Transverse colon (tissue), 3 donors: ENCODE results near the gene PPP1R13B.

Source experiments
- EP300 ChIP-seq: sonication (generic); formaldehyde crosslinking; IDR thresholded peaks from one replicate; pipeline ENCODE4 v1.6.1; 2017; ENCODE audit warnings: antibody characterized with exemption, low read depth
- TF ChIP-seq, protein P1 (sequence below), 5 experiments: fragments of 200-600 bp in 3 of 5; fragments of 450-650 bp in 2 of 5; sonication (generic) in 3 of 5; IDR thresholded peaks; 1 replicate in 2 of 5; 2 replicates in 3 of 5; pipeline ENCODE4 v1.5.1; 2016 to 2017; ENCODE audit warnings: antibody characterized with exemption in 5 of 5, inconsistent platforms in 3 of 5, mild to moderate bottlenecking in 2 of 5, moderate library complexity in 1 of 5

- TF ChIP-seq EP300, result no peak
- TF ChIP-seq, protein P1, sequence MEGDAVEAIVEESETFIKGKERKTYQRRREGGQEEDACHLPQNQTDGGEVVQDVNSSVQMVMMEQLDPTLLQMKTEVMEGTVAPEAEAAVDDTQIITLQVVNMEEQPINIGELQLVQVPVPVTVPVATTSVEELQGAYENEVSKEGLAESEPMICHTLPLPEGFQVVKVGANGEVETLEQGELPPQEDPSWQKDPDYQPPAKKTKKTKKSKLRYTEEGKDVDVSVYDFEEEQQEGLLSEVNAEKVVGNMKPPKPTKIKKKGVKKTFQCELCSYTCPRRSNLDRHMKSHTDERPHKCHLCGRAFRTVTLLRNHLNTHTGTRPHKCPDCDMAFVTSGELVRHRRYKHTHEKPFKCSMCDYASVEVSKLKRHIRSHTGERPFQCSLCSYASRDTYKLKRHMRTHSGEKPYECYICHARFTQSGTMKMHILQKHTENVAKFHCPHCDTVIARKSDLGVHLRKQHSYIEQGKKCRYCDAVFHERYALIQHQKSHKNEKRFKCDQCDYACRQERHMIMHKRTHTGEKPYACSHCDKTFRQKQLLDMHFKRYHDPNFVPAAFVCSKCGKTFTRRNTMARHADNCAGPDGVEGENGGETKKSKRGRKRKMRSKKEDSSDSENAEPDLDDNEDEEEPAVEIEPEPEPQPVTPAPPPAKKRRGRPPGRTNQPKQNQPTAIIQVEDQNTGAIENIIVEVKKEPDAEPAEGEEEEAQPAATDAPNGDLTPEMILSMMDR (IDR thresholded peaks at IDR 0.05), result no peak
These were observed 161.8 kb downstream of the PPP1R13B start for GRCh38 chr14:103685276-103686211.
